CD4-positive, alpha-beta T cell treated with Interleukin-12 subunit alpha and Interleukin-12 subunit beta, for 1 hour (primary cell): Measurements from ENCODE around the gene TDRD3.

Experiments
- DNase-seq: peaks from one replicate; pipeline ENCODE4 v3.0.0-alpha.2; 2020

Gene TDRD3

DNA sequence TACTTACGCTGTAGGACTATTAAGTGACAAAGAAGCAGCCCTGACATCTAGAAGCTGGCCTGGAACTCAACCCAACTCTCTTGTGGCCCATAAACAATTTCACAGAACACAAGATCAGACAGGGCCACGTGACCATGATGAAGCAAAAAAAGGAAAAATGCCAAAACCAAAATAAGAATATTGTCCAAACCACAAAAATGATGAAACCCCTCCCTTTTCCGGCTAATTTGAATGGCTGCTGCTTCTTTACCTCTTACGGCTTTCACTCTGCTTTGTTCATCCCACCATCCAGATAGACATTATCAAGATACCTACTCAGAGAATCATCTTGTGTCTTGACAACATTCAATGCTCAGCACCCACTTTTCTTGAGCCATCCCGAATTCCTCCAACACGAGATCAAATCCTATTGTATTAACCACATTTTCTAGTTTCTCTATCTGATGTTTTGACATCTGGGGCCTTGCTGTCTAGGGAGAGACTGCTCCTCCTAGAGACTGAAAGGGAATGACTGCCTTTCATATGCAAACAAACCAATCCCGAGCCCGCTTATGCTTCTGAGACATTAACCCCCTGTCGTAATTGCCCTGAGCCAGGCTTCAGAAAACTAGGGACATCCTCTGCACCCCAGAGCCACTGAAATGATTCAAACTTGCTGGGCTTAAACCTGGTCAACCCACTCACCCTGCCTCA, 186.3 kb downstream of the TDRD3 start:
- no peak for DNase-seq

DNA sequence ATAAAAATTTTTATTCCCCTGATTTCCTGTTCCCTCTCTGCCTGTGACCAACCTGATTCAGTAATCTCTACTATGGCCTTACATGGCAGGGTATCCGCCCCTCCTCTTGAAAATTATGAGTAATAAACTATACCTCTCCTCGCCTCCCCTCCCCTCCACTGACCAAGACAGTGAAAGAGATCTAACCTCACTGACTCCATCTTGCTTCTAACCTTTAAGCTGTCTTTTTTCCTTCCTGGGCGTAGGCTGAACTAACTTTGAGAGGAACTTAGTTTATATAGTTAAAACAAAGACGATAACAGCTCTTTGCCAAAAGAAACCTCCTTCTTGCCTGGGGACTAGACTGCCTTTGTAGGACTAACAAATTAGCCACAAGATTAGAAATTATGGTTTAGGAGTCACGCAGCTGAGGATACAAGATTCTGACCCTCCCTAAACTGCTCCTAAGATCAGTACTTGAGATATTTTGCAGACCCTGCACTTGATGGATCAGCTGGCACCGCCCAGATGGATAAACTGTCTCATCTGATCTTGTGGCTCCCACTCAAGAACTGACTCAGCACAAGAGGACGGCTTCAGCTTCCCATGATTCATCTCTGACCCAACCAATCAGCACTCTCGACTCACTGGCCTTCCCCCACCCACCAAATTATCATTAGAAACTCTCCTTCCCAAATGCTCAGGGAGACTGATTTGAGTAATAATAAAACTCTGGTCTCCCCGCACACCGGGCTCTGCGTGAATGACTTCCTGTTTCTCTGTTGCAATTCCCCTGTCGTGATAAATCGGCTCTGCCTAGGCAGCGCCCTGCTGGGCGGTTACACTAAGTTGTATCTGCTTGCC, 187.1 kb downstream of the TDRD3 start:
- DNase-seq: no peak

DNA sequence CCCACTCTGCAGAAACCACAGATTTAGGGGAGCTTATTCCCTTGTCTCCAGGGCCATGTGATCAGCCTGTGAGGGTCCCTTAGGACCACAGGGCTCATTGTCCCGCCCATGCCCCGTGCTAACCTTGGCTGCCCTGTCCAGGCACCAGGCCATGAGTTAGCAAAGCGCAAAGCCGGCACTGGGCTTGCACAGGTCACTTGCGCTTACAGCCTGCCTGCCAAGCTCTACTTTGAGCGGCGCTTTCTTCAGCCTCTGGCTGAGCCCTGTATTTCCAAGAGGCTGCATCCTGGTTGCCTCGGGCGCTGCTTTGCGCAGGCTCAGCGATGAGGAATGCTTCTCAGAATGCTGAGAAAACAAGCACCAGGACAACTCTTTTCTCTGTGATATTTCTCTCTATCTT, 188.0 kb downstream of the TDRD3 start:
- DNase-seq: no peak

DNA sequence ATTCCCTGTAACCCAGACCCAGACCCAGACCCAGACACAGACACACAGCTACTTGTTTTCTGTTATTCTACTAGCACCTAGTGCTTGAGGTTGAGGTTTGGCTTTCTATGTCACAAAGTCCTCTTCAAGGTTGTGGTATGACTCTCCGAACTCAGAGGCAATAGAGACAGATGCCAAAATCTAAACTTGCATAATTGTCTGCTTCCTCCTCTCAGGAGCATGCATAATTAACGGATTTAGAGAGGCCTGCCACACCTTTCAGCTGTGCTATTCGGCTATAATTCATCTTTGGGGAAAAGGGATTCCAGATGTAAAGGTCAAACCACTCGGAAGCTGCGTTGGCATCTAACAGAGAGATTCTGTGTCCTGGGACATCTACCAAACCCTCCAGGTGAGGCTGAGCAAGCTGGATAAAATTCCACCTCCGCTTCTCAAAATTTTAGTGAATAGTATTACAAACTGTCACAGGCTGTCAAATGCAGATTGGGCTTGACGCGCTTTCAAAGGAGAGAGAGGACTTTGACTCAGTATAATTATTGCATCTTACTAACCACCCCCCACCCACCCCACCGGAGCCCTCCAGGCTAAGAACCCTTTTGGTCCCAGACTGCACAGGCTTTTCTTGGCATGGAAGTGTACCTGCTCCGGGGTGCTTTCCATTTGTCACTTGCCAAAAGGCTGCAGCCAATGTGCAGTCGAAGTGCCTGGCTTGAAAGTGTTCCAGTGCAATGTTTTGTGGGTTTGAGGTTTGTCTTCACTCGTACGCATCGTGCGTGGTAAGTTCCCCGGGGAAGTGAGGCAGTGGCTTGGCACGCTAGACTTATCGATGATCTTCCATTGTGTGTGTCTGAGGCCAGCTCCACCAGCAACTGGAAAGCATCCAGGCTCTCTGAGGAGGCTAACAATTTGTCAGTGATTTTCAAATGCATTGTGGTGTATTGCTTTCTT, 194.1 kb downstream of the TDRD3 start:
- no peak for DNase-seq

DNA sequence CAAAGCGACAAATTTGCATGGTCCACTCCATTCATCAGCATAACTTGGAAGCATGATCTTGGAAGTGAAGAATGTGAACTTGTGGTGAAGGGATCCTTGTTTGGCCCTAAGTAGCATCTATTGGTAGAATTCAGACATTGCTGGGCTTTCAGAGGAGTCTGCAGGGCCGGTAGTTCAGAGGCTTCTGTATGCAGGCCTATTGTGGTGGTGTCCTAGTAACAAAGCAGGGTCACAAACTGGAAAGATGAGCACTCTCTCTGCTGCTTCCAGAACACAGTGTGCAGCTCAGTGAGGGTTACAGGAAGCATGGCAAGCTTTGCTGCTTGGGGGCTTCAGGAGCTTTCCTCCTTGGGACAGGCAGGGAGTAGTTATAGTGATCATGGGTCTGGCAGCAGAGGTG, 206.0 kb downstream of the TDRD3 start:
- no peak for DNase-seq

DNA sequence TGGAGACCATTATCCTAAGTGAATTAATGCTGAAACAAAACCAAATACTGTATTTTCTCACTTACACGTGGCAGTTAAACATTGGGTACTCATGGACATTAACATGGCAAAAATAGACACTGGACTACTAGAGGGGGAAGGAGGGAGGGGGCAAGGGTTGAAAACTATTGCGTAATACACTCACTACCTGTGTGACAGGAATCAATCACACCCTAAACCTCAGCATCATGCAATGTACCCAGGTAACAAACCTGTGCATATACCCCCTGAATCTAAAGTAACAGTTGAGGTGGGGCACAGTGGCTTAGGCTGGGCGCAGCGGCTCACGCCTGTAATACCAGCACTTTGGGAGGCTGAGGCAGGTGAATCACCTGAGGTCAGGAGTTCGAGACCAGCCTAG, 207.0 kb downstream of the TDRD3 start:
- DNase-seq: no peak

DNA sequence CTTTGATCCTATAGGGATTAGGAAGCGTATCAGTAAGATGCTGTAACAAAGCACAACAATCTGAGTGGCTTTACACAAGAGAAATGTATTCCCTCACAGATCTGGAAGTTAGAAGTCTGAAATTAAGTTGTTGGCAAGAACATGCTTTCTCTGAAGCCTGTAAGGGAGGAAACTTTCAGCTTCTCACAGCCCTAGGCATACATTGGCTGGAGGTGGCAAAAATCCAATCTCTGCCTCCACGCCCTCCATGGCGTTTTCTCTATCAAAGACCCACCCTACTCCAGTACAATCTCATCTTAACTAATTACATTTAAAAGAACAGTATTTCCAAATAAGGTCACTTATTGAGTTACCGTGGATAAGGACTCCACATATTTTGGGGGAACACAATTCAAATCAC, 211.9 kb downstream of the TDRD3 start:
- DNase-seq: no peak

DNA sequence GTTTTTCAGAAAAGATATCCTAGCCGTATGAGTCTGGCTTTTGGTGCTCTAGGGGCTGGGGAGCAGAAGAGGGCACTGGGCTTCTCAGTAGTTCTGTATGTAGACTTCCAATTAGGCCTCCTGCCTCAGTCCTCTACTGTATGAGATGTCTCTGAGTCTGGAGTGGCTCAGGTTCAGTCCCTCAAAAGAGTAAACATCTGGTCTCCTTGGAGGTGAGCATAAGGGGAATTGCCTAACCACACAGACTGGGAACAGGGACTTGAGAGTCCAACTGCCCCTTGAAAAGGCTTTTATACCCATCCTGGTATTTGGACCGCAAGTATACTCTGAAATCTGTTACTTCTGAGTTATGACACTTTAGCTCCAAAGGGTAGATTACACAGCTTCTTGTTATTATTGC, 214.5 kb downstream of the TDRD3 start:
- no peak for DNase-seq

DNA sequence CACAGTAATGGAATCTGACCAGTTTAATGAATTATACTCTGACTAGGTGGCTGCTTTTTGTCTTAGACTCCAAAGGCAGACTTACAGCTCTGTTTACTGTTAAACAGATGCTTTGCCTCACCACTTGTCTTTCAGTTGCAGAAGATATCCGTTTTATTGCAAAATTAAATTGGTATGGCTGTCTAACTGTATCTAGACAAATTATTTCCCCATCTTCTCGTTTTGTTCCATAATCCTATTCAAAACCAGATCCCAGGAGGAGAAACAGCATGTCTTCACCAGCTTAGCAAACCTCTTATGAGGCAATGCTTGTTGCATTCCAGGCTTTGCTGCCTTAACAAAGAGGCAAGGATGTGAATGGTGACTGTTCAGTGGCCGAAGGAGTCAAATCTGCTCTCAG, 215.6 kb downstream of the TDRD3 start:
- DNase-seq: no peak

DNA sequence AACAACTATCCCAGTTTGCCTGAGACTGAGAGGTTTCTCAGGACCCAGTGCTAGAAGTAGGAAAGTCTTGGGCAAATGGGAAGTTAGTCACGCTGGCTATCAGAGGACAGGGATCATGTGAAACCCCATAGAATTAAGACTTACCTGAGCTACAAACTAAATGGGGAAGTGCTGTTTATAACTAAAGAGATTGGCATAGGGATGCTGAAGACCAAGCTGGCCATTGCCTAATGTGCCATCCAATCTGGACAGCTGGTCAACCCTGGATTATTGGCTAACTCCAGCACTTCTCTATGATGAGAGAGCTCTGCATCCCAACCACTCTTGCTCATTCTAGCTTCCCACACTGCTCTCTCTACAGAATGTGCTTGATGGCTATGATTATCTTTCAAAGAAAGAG, 216.1 kb downstream of the TDRD3 start:
- no peak for DNase-seq

DNA sequence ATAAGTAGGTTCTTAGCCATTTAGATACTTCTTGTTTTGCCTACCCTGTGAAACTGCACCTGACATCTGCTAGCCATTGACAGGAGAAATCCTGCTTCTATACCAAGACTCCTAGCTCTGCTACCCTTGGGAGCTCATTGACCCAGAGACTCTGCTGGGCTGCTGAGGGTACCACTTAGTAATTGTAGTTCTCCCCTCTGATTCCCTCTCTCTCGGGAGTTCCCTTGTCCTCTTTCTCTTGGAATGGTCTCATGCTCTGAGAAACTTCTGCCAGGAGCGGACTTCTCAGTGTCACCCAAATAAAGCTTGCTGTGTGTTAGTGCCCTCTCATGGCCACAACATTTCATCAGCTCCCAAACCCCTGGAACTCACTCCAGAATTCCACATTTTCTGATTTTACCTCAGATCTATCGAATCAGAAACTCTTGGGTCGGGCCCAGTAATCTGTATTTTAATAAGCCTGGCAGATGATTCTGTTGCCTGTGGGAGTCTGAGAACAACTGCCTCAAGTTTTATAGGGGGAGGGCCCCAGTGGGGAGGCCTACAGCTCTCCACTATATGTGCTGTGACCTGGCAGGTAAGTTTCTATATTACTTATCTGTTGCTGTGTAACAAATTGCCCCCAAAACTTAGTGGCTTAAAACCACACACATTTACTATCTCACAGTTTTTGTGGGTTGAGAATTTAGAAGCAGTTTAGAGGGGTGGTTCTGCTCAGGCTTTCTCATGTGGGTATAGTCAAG, 221.1 kb downstream of the TDRD3 start:
- DNase-seq: no peak

DNA sequence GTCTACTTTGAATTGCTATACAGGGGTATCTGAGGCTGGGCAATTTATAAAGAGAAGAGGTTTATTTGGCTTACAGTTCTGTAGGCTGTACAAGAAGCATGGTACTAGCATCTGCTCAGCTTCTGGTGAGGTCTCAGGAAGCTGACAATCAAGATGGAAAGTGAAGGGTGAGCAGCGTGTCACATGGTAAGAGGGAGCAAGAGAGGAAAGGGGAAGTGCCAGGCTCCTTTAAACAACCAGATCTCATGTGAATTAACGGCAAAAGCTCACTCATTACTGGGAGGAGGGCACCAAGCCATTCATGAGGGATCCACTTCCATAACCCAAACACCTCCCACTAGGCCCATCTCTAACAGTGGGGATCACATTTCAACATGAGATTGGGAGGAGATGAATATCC, 222.4 kb downstream of the TDRD3 start:
- no peak for DNase-seq

DNA sequence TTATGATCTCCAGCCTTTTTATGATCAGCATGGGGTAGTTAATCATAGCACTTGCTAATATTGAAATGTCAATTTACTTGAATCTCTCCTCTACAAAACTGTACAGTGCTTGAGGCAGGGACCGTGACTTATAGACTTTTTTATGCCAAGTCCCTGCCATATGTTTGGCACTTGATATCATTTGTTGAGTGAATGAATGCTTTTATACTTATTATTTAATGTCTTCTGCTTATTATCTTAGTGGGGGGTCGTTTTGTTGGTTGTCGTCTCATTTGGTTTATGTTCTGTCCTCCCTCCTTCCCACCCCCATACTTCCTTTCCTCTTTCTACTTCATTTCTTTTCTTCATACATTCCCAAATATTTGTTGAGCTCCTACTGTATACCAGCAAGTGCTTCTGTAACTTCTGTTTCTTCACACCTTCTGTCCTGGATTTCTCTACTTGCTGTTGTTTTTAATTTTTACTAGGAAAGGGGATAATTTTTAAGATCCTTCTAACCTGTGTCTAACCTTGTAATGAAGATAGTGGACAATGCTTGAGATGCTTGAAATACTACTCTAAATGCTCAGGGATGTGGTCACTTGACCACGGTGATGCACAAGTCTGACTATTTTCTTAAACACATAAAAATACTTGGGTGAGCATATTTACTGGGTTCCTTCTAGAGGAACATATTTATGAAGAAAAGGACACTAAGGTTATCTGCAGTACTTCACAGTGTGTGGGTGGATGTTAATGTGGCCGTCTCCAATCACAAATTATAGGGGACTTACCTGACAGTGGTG, 223.8 kb downstream of the TDRD3 start:
- DNase-seq: no peak

DNA sequence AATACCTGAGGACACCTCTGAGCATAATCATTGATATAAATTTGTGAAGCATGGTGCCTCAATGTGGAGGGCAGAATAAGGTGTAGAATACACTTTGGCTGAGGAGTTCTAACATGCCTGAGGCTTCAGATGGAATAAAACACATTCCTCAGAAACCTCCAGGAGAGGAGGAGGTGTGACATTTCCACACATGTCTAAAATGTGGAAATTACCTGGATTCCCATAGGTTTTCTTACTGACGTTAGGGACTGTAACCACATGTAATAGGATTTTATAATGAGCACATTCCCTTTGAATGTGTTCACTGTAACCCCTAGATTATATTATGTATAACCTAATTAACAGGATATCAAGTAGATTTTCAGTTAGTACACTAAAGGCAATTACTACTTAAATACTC, 226.1 kb downstream of the TDRD3 start:
- DNase-seq: no peak
